Midbrain (tissue), 1 donor: ENCODE results near the gene YJU2.

Experiments used
- DNase-seq: peaks from one replicate; lab custom pipeline; 2025; lab: John Stamatoyannopoulos, UW

Gene YJU2

DNA sequence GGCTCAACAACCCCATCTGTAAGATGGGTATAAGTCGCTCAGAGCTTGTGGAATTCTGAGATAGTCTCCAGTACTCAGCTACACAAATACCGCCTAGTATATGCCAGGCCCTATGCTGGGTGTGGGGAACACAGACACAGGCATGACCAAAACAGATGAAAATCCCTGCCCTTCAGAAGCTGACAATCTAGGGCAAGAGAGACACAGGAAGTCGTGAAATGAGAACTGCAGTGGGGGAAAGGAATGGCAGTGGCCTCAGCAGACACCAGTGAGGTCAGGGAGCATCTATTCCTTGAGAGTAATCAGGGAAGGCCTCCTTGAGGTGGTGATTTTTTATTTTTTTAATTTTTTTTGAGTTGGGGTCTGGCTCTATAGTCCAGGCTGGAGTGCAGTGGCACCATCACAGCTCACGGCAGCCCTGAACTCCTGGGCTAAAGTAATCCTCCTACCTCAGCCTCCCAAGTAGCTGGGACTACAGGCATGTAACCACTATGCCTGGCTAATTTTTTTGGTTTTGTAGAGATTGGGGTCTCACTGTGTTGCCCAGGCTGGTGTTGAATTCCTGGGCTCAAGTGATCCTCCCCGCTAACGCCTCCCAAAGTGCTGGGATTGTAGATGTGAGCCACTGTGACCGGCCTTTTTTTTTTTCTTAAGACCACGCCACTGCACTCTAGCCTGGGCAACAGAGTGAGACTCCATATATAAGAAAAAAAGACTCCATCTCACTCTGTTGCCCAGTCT lies 52.1 kb downstream of the YJU2 start:
- DNase-seq = no peak

DNA sequence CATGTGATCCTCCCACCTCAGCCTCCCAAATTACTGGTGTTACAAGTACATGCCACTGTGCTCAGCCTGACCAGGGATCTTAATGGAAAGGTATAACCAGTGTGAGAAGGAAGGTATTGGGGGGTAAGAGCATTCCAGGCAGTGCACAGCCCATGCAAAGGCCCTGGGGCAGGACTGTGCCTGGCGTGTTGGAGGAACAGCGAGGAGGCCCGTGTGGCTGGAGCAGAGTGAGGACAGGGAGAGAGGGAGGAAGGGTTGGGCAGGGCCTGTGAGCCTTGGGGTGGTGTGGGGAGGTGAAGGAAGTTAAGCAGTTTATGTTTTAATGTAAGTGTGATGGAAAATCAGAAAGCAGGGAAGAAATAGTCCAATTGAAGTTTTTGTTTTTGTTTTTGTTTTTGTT lies 53.7 kb downstream of the YJU2 start:
- DNase-seq = no peak

DNA sequence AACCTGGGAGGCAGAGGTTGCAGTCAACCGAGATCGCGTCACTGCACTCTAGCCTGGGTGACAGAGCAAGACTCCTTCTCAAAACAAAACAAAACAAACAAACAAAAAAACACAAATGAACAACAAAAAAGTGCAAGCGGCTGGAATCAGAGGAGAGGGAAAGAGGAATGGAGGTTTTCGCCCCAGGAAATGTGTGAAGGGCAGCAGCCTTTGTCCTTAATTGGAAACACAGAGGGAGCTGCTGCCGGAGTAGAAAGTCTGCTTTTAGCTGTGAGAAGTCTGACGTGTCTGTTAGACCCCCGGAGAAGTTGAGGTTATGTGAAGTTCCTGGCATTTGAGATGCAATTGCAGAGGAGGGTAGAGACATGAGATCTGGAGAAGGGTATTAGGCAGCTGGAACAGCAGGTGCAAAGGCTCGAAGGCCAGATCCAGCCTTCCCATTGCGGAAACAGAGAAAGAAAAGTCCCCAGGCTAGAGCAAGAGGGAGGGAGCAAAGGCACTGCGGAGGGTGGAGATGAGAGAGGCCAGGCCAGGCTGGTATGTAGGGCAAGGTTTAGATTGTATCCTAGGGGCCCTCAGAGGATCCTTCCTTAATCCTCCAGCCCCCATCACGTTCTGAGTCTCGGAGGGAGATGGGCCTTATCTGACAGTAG lies 54.8 kb downstream of the YJU2 start:
- DNase-seq = no peak

DNA sequence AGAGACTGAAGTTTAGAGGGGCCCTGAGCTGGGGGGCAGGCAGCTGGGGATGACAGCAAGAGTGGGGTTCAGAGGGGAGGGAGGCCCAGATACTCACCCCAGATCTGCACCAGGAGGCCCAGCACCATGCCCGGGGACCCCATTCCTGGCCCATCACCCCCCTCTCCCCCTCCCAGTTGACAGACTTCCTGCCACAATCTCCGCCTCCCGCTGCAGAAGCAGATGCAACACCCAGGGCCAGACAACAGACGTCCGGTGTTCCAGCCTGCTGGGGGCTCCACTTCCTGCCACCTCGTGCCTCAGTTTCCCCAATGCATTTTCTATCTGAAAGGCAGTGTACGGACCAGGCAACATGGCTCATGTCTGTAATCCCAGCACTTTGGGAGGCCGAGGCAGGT lies 55.4 kb downstream of the YJU2 start, which contains the start of gene TMIGD2:
Gene TMIGD2 (minus strand): TSS at position 147 of the 398 bp plus-strand sequence. CDS start 4 bp downstream, at position 143.
- DNase-seq = no peak

DNA sequence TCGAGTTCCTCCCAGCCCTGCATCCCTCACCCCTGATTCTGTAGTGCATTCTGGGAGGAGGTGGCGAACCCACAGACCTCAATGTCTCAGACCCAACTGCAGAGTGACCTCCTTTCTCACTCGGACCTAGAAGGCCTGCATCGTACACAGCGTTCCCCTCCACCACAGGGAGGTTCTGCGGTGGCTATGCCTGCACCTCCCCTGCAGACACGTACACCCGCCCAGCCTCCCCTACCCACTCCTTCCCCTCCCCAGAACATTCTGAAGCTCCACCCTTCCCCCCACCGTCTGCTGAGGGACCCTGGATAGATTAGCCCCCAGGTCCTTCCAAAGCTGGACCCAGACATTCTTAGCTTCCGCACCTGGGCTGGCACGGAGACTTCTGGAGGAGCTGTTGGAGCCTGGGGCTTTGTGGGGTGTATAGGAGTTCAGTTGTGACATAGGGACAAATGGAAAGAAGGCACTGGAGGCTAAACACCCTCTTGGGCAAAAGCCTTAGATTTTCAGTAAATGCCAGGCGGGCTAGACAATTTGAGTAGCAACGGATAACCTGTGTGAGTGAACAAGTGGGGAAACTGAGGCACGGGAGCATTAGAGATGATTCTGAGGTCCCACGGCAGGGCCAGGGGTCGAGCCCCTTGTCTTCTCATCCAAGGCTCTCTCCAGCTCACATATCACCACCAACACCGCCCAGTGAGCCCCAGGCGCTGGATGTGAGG lies 57.1 kb downstream of the YJU2 start:
- no peak for DNase-seq

DNA sequence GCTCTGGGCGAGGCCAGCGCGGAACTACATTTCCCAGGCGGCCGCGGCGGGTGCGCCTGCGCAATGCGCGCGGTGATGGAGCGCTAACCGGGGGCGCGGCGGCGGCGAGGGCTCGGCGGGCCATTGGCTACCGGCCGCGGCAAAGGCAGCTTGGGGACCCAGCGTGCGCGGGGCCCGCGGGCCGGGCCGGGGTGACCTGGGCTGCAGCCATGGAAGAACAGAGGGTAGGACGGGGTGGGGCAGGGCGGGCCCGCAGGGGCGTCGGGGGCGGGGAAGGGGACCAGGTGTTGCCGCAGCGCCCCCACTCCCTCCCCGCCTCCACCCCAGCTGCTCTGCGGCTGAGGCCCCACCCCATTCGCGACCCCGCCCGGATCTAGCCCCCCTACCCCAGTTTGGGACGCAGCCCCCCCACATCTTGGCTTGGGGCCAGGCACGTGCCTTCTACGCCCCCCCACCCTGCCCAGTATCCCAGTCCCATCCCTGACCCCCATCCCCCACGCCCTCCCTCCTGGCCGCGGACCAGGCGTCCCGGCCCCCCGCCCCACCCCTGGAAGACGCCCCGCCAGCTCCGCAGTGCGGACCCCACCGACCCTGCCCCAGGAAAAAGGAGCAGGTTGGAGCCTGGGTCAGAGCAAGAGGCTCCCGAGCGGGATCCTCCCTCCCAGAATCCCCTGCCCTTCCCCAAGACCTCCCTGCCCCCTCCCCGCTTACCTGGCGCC lies 57.8 kb downstream of the YJU2 start, which contains the start of gene FSD1:
Gene FSD1 (plus strand): TSS at position 61 of the 719 bp plus-strand sequence. CDS start 149 bp downstream, at position 210.
- DNase-seq = peak; percentile 17

DNA sequence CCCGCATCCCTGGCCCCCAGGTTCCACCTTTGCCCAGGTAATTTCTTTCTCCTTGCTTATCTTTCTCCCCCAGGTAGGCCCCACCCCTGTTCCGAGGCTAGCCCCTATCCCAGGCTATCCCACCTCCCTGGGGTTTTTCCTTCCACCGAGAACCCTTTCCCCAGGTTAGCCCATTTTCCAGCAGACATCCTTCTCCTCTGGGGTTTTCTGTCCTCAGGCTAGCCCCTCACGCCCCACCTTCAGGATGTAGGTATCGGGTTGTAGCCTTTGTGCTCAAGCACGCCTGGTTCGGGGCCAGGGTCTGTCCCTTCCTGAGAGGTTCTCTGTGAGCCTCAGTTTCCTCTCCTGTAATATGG lies 58.4 kb downstream of the YJU2 start:
- DNase-seq = no peak

DNA sequence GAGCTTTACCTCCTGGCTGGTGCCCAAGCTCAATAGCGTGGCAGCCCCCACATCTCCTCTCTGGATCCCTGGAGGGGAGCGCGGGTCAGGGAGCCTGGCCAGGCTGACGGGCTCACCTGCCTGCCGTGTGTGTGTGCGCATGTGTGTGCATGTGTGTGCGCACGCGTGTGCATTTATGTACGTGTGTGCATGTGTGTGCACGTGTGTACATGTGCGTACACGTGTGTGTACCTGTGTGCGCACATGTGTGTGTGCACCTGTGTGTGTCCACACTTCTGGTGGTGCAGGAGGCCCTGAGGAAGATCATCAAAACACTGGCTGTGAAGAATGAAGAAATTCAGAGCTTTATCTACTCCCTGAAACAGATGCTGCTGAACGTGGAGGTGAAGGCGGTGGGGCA lies 58.8 kb downstream of the YJU2 start:
- no peak for DNase-seq

DNA sequence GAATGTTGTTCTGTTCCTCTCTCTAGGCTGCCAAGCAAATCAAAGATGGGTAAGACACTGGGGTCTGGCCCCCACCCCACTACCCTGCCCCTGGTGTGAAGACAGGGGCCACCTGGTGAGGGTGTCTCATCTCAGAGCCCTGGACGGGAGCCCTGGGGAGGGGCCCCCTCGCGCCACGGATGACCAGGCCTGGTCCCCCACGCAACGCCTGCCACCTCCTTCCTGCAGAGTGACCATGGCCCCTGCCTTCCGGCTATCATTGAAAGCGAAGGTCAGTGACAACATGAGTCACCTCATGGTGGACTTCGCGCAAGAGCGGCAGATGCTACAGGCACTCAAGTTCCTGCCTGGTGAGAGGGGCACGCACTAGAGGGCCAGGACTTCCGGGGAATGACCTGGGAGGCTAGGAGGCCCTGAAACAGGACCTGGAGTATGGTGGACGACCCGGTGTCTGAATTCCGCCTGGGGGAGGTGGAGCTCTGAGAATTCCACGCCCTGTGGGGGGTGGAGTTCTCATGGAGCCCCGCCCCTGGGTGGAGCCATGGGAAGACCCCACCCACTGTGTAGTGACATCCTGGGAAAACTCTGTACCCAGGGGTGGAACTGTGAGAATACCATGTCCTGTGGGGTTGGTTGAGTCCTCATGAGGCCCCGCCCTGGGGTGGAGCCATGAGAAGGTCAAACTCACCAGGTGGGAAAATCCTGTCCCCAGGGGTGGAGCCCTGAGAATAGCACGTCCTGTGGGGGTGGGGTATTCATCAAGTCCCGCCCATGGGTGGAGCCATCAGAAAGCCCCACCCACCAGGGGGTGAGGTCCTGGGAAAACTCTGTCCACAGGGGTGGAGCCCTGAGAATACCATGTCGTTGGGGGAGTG lies 63.6 kb downstream of the YJU2 start:
- DNase-seq = no peak

DNA sequence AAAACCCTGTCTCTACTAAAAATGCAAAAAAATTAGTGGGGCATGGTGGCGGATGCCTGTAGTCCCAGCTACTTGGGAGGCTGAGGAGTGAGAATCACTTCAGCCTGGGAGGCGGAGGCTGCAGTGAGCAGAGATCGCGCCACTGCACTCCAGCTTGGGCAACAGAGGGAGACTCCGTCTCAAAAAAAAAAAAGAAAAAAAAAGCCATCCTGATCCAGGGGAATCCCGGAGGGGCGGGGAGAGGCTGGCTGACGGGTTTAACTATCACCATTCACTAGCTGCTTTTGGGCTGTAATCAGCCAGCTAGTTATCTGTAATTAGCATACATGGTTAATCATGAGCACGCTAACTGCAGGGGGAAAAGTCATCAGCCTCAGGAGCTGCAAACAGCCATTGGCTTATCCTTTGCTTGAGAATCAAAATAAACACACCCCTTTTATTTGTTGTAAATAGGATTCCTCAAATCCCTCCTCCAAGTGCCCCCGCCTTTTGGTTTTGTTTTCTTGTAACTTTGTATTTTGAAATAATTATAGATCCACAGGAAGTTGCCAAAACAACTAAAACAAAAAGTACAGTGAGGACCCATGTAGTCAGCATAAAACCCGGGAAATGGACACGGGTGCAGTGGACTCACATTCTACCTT lies 67.1 kb downstream of the YJU2 start:
- DNase-seq = no peak

DNA sequence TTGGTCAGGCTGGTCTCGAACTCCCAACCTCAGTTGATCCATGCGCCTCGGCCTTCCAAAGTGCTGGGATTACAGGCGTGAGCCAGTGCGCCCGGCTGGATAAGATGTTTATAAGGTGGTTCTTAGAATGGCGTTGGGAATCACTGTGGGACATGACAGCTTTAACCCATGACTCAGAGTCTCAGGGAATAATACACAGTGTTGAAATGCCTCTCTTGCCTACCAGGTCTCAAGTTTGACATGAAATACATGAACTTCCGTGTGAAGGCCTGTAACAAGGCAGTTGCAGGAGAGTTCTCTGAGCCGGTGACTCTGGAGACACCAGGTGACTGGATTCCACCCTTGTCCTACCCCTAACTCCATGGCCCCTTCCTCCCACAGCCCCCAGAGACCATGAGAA lies 70.1 kb downstream of the YJU2 start:
- DNase-seq = no peak

DNA sequence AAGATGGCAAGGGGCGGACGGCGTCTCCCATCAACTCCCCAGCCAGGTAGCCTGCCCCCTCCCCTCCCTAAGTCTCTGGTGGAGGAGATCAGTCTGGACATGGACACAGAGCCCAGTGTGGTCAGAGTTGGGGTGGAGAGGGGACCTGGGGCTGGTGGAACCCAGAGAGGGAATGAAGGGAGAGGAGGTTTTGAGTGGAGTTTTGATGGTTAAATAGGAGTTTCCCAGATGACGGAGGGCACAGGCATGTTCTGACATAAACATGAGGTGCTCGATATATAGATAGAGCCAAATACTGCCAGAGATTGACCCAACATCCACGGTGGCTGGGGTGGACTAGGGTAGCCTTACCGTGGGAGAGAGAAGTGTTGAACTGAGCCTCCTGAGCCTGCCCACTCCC lies 71.6 kb downstream of the YJU2 start:
- DNase-seq = no peak
